NOMO-1 treated with DMSO at 0.1 percent for 48 hours (cell line): Measurements from ENCODE around the gene MBNL2.

ENCODE experiments used
- DNase-seq: peaks from one replicate; lab custom pipeline; 2025; ENCODE audit not compliant: unreplicated experiment; lab: John Stamatoyannopoulos, UW

Gene MBNL2

GRCh38 chr13:97231829-97232196 is 9.7 kb downstream of the MBNL2 start:
- no peak for DNase-seq

- DNase-seq: no peak
These were observed 11.4 kb downstream of the MBNL2 start for GRCh38 chr13:97233499-97233898.

- no peak for DNase-seq
These were observed 12.1 kb downstream of the MBNL2 start for GRCh38 chr13:97234236-97234635.

GRCh38 chr13:97234742-97235141 is 12.6 kb downstream of the MBNL2 start:
- DNase-seq: no peak

- no peak for DNase-seq
These were observed 13.6 kb downstream of the MBNL2 start for GRCh38 chr13:97235549-97236231.

GRCh38 chr13:97237388-97237787 is 15.3 kb downstream of the MBNL2 start:
- DNase-seq: no peak

GRCh38 chr13:97238432-97238831 is 16.3 kb downstream of the MBNL2 start:
- DNase-seq: no peak

- DNase-seq: no peak
These were observed 16.8 kb downstream of the MBNL2 start for GRCh38 chr13:97238883-97239282.

- DNase-seq: no peak
These were observed 17.2 kb downstream of the MBNL2 start for GRCh38 chr13:97239306-97239705.

- no peak for DNase-seq
These were observed 18.0 kb downstream of the MBNL2 start for GRCh38 chr13:97239943-97240787.

- DNase-seq: no peak
These were observed 18.9 kb downstream of the MBNL2 start for GRCh38 chr13:97240788-97241734.

GRCh38 chr13:97241761-97242160 is 19.6 kb downstream of the MBNL2 start:
- DNase-seq: no peak

- DNase-seq: no peak
These were observed 20.8 kb downstream of the MBNL2 start for GRCh38 chr13:97242755-97243497.

GRCh38 chr13:97243915-97244781 is 22.0 kb downstream of the MBNL2 start:
- DNase-seq: no peak

GRCh38 chr13:97245011-97245410 is 22.9 kb downstream of the MBNL2 start:
- no peak for DNase-seq

GRCh38 chr13:97246596-97247158 is 24.5 kb downstream of the MBNL2 start:
- no peak for DNase-seq

GRCh38 chr13:97248243-97248642 is 26.1 kb downstream of the MBNL2 start:
- no peak for DNase-seq

- no peak for DNase-seq
These were observed 27.1 kb downstream of the MBNL2 start for GRCh38 chr13:97249093-97249795.
